ENCODE results near the gene RNF213.
A peak's percentile ranks its signal among the peaks of the same experiment; 100 is the strongest.
"Not testable (repeated sequence)": the region's sequence is repeated elsewhere in the genome, so short reads cannot be mapped to it uniquely, and the experiment has no call there.

Gene RNF213

GRCh38 chr17:80275857-80276256 is 15.2 kb downstream of the RNF213 start:
- H3K4me1 ChIP-seq; H3K27me3 ChIP-seq (ENCODE audit: low read depth); H3K36me3 ChIP-seq (replicated peaks); H3K9me3 ChIP-seq; DNase-seq (ENCODE audit: low spot score in 2 of 2); in situ Hi-C loops (cut with MboI; ENCODE audit: low sequenced_read_pairs); H3K4me3 ChIP-seq: not testable (repeated sequence)

- no peak for DNase-seq (ENCODE audit: low spot score in 2 of 2)
- in situ Hi-C loops (cut with MboI; ENCODE audit: low sequenced_read_pairs) = no loop called here
- H3K9me3 ChIP-seq = no peaks in the 10 kb centered on the region
Observed at GRCh38 chr17:80277751-80278671, 17.4 kb downstream of the RNF213 start.

GRCh38 chr17:80279895-80280294 is 19.2 kb downstream of the RNF213 start:
- no peaks in the 10 kb centered on the region for H3K27me3 ChIP-seq (ENCODE audit: low read depth)
- in situ Hi-C loops (cut with MboI; ENCODE audit: low sequenced_read_pairs) = no loop called here
- no peaks in the 10 kb centered on the region for H3K36me3 ChIP-seq (replicated peaks)
- peak; percentile 27 to 57 for DNase-seq (ENCODE audit: low spot score in 2 of 2)
- H3K4me3 ChIP-seq = no peak overlapping the region
- no peaks in the 10 kb centered on the region for H3K4me1 ChIP-seq
- H3K9me3 ChIP-seq = no peaks in the 10 kb centered on the region

More at GRCh38 chr17:80277751-80278671, 17.4 kb downstream of the RNF213 start:
- Histone ChIP-seq H3K4me3 (no peak overlapping the region), H3K27me3 (ENCODE audit: low read depth) (no peaks in the 10 kb centered on the region), H3K36me3 (replicated peaks) (no peaks in the 10 kb centered on the region), H3K4me1 (no peaks in the 10 kb centered on the region)

- in situ Hi-C loops (cut with MboI; ENCODE audit: low sequenced_read_pairs) = no loop called here
- H3K27me3 ChIP-seq (ENCODE audit: low read depth) = no peaks in the 10 kb centered on the region
- H3K4me1 ChIP-seq = no peaks in the 10 kb centered on the region
- H3K9me3 ChIP-seq = no peaks in the 10 kb centered on the region
- H3K36me3 ChIP-seq (replicated peaks) = no peaks in the 10 kb centered on the region
- DNase-seq (ENCODE audit: low spot score in 2 of 2) = no peak
- no peak overlapping the region for H3K4me3 ChIP-seq
Observed at GRCh38 chr17:80281516-80281915, 20.9 kb downstream of the RNF213 start.

GRCh38 chr17:80283116-80283852 is 22.6 kb downstream of the RNF213 start:
- H3K4me3 ChIP-seq = no peak overlapping the region
- no peaks in the 10 kb centered on the region for H3K27me3 ChIP-seq (ENCODE audit: low read depth)
- H3K9me3 ChIP-seq = no peaks in the 10 kb centered on the region
- peaks cover 1% of the 10 kb centered on the region; the same call in 1 of the 2 replicates for H3K36me3 ChIP-seq (replicated peaks)
- no peak for DNase-seq (ENCODE audit: low spot score in 2 of 2)
- no peaks in the 10 kb centered on the region for H3K4me1 ChIP-seq
- in situ Hi-C loops (cut with MboI; ENCODE audit: low sequenced_read_pairs) = no loop called here

GRCh38 chr17:80284631-80285030 is 24.0 kb downstream of the RNF213 start:
- Histone ChIP-seq H3K9me3 (no peaks in the 10 kb centered on the region), H3K4me3 (no peak overlapping the region), H3K27me3 (ENCODE audit: low read depth) (no peaks in the 10 kb centered on the region), H3K36me3 (replicated peaks) (peaks cover 5% of the 10 kb centered on the region; the same call in 1 of the 2 replicates), H3K4me1 (no peaks in the 10 kb centered on the region)
- no peak for DNase-seq (ENCODE audit: low spot score in 2 of 2)
- in situ Hi-C loops (cut with MboI; ENCODE audit: low sequenced_read_pairs) = no loop called here

- in situ Hi-C loops (cut with MboI; ENCODE audit: low sequenced_read_pairs) = no loop called here
- Histone ChIP-seq H3K4me3 (no peak overlapping the region), H3K9me3 (no peaks in the 10 kb centered on the region), H3K27me3 (ENCODE audit: low read depth) (no peaks in the 10 kb centered on the region), H3K36me3 (replicated peaks) (peaks cover 10% of the 10 kb centered on the region; the same call in 1 of the 2 replicates), H3K4me1 (no peaks in the 10 kb centered on the region)
- no peak for DNase-seq (ENCODE audit: low spot score in 2 of 2)
Observed at GRCh38 chr17:80285237-80285920, 24.7 kb downstream of the RNF213 start.

GRCh38 chr17:80286638-80286960 is 25.9 kb downstream of the RNF213 start:
- Histone ChIP-seq H3K4me1 (no peaks in the 10 kb centered on the region), H3K36me3 (replicated peaks) (peaks cover 14% of the 10 kb centered on the region), H3K4me3 (no peak overlapping the region), H3K27me3 (ENCODE audit: low read depth) (no peaks in the 10 kb centered on the region), H3K9me3 (no peaks in the 10 kb centered on the region)
- in situ Hi-C loops (cut with MboI; ENCODE audit: low sequenced_read_pairs) = no loop called here
- no peak for DNase-seq (ENCODE audit: low spot score in 2 of 2)

- no peaks in the 10 kb centered on the region for H3K9me3 ChIP-seq
- H3K27me3 ChIP-seq (ENCODE audit: low read depth) = no peaks in the 10 kb centered on the region
- DNase-seq (ENCODE audit: low spot score in 2 of 2) = no peak
- no peak overlapping the region for H3K4me3 ChIP-seq
- H3K4me1 ChIP-seq = no peaks in the 10 kb centered on the region
- peaks cover 18% of the 10 kb centered on the region for H3K36me3 ChIP-seq (replicated peaks)
- in situ Hi-C loops (cut with MboI; ENCODE audit: low sequenced_read_pairs) = no loop called here
Observed at GRCh38 chr17:80287038-80287437, 26.4 kb downstream of the RNF213 start.

- no peaks in the 10 kb centered on the region for H3K4me1 ChIP-seq
Observed at GRCh38 chr17:80287806-80288567, 27.3 kb downstream of the RNF213 start.

GRCh38 chr17:80289616-80290015 is 29.0 kb downstream of the RNF213 start:
- H3K36me3 ChIP-seq (replicated peaks) = peaks cover 24% of the 10 kb centered on the region
- H3K27me3 ChIP-seq (ENCODE audit: low read depth) = no peaks in the 10 kb centered on the region
- no peaks in the 10 kb centered on the region for H3K4me1 ChIP-seq
- in situ Hi-C loops (cut with MboI; ENCODE audit: low sequenced_read_pairs) = no loop called here
- no peak overlapping the region for H3K4me3 ChIP-seq
- DNase-seq (ENCODE audit: low spot score in 2 of 2) = no peak
- no peaks in the 10 kb centered on the region for H3K9me3 ChIP-seq

More at GRCh38 chr17:80287806-80288567, 27.3 kb downstream of the RNF213 start:
- no peaks in the 10 kb centered on the region for H3K9me3 ChIP-seq
- H3K4me3 ChIP-seq = no peak overlapping the region
- peaks cover 23% of the 10 kb centered on the region for H3K36me3 ChIP-seq (replicated peaks)
- in situ Hi-C loops (cut with MboI; ENCODE audit: low sequenced_read_pairs) = no loop called here
- DNase-seq (ENCODE audit: low spot score in 2 of 2) = no peak
- H3K27me3 ChIP-seq (ENCODE audit: low read depth) = no peaks in the 10 kb centered on the region

- Histone ChIP-seq H3K4me1 (no peaks in the 10 kb centered on the region), H3K9me3 (no peaks in the 10 kb centered on the region), H3K27me3 (ENCODE audit: low read depth) (no peaks in the 10 kb centered on the region), H3K4me3 (no peak overlapping the region), H3K36me3 (replicated peaks) (peaks cover 27% of the 10 kb centered on the region)
- no peak for DNase-seq (ENCODE audit: low spot score in 2 of 2)
- in situ Hi-C loops (cut with MboI; ENCODE audit: low sequenced_read_pairs) = no loop called here
Observed at GRCh38 chr17:80290156-80290555, 29.5 kb downstream of the RNF213 start.

- in situ Hi-C loops (cut with MboI; ENCODE audit: low sequenced_read_pairs) = no loop called here
- peaks cover 31% of the 10 kb centered on the region for H3K36me3 ChIP-seq (replicated peaks)
- DNase-seq (ENCODE audit: low spot score in 2 of 2) = no peak
Observed at GRCh38 chr17:80291260-80291659, 30.6 kb downstream of the RNF213 start.

More at GRCh38 chr17:80291260-80291659, 30.6 kb downstream of the RNF213 start:
- H3K4me3 ChIP-seq = no peak overlapping the region
- H3K27me3 ChIP-seq (ENCODE audit: low read depth) = no peaks in the 10 kb centered on the region
- no peaks in the 10 kb centered on the region for H3K9me3 ChIP-seq
- no peaks in the 10 kb centered on the region for H3K4me1 ChIP-seq

Measured in HAP-1 (cell line).